ENCODE data around the gene MACC1. TPM values are rescaled to one million over a fixed set of nuclear protein-coding genes. Genes with fewer than 3 reads are reported as not detected.

The MACC1 gene
- total and polyA plus RNA-seq, 2 donors (not counting 3 experiments of a cell fraction or from before 2014, with no cell fraction given): not detected

DNA sequence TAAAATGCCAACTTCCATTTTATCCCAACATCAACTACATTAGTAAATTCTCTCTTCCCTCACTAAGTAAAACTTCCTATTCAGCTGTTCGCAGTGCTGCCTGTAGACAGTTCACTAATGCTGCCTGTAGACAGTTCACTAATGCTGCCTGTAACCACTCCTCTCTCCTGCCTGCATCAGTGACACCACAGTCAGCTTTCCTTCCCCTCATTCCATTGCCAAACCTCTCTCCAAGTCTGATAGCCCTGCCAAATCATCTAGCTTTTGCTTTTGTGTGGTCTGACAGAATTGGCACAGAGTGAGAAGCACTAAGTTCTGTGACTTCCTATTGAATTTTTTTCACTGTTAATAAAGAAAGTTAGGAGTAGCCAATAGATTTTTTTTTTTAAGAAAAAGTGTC is 43.0 kb upstream of the MACC1 start:
- Histone ChIP-seq H3K79me2 (ENCODE audit: control insufficient read depth, insufficient read depth, low read length) (no peaks in the 10 kb centered on the region), H2AFZ (ENCODE audit: low read depth, low read length) (peak overlapping the region; percentile 34), H3K9ac (replicated peaks; ENCODE audit: extremely low read depth, insufficient read depth, low read length) (no peak overlapping the region), H3K27ac (ENCODE audit: insufficient read depth, low read depth, low read length) (no peak overlapping the region), H3K9me1 (replicated peaks; ENCODE audit: control insufficient read depth, extremely low read depth, insufficient read depth, low read length) (no peaks in the 10 kb centered on the region), H3K4me3 (replicated peaks in 1 of 3; ENCODE audit: insufficient read depth in 1 of 3, low read depth in 1 of 3, low read length in 3 of 3) (no peak overlapping the region), H4K20me1 (replicated peaks; ENCODE audit: control insufficient read depth, extremely low read depth, insufficient read depth, low read length) (no peaks in the 10 kb centered on the region), H3K4me2 (ENCODE audit: insufficient read depth, low read length) (no peak overlapping the region), H3K4me1 (ENCODE audit: control insufficient read depth, extremely low read depth, insufficient read depth, low read length) (no peaks in the 10 kb centered on the region), H3K36me3 (ENCODE audit: control insufficient read depth in 2 of 2, extremely low read depth in 1 of 2, insufficient read depth in 2 of 2, low read length in 2 of 2) (no peaks in the 10 kb centered on the region), H3K9me3 (replicated peaks; ENCODE audit: control insufficient read depth, insufficient read depth, low read length) (no peaks in the 10 kb centered on the region), H3K27me3 (ENCODE audit: control insufficient read depth in 2 of 2, insufficient read depth in 2 of 2, low read length in 2 of 2) (no peaks in the 10 kb centered on the region)
- intact Hi-C loops (cut with micrococcal nuclease) (no loop called here), dilution Hi-C loops (cut with MboI; ENCODE audit: extremely low pct_ligation_motif_present, low sequenced_read_pairs) (no loop called here)
- DNase-seq (ENCODE audit: low read depth, low spot score): peak; percentile 54
- TF ChIP-seq JUN (IDR thresholded peaks at IDR 0.05; ENCODE audit: borderline replicate concordance, insufficient read depth, insufficient read length, low read depth) (no peak), POLR2A (IDR thresholded peaks at IDR 0.05; ENCODE audit: low read depth, low read length) (no peak), POLR2AphosphoS5 (IDR thresholded peaks at IDR 0.05; ENCODE audit: insufficient read depth, low read depth, low read length) (no peak), EZH2 (IDR thresholded peaks at IDR 0.05; ENCODE audit: borderline replicate concordance, low read depth, low read length, severe bottlenecking) (no peak), GATA2 (IDR thresholded peaks at IDR 0.05; ENCODE audit: insufficient read depth, insufficient read length, low read depth, low read length) (no peak), MYC (IDR thresholded peaks at IDR 0.05; ENCODE audit: low read depth, low read length) (no peak), FOS (IDR thresholded peaks at IDR 0.05; ENCODE audit: borderline replicate concordance, insufficient read depth, low read length) (no peak)
- TF ChIP-seq, protein P1, sequence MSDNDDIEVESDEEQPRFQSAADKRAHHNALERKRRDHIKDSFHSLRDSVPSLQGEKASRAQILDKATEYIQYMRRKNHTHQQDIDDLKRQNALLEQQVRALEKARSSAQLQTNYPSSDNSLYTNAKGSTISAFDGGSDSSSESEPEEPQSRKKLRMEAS (IDR thresholded peaks at IDR 0.05; ENCODE audit: insufficient read depth, insufficient read length): no peak
- TF ChIP-seq, protein P2, sequence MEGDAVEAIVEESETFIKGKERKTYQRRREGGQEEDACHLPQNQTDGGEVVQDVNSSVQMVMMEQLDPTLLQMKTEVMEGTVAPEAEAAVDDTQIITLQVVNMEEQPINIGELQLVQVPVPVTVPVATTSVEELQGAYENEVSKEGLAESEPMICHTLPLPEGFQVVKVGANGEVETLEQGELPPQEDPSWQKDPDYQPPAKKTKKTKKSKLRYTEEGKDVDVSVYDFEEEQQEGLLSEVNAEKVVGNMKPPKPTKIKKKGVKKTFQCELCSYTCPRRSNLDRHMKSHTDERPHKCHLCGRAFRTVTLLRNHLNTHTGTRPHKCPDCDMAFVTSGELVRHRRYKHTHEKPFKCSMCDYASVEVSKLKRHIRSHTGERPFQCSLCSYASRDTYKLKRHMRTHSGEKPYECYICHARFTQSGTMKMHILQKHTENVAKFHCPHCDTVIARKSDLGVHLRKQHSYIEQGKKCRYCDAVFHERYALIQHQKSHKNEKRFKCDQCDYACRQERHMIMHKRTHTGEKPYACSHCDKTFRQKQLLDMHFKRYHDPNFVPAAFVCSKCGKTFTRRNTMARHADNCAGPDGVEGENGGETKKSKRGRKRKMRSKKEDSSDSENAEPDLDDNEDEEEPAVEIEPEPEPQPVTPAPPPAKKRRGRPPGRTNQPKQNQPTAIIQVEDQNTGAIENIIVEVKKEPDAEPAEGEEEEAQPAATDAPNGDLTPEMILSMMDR (IDR thresholded peaks at IDR 0.05; ENCODE audit: extremely low read depth in 1 of 2, insufficient read depth in 1 of 2, low read depth in 1 of 2, low read length in 2 of 2): no peak
- CTCF ChIA-PET: no interaction called here
- no TSS peak for BruUV-seq (replicated peaks)
- POLR2A ChIA-PET: no interaction called here
- no peak for FAIRE-seq
